Brain microvascular endothelial cell (primary cell): Measurements from ENCODE around the gene FAM72B.
A peak's percentile ranks its signal among the peaks of the same experiment; 100 is the strongest.
"Not testable (repeated sequence)": the region's sequence is repeated elsewhere in the genome, so short reads cannot be mapped to it uniquely, and the experiment has no call there.

Experiments
- DNase-seq: peaks from one replicate; pipeline ENCODE4 v3.0.0-alpha.2; 2020
- H3K27ac ChIP-seq: fragments of 250-450 bp; sonication (Bioruptor Pico); 2 replicates; pipeline ENCODE4 v1.5.1; 2020; ENCODE audit warnings: mild to moderate bottlenecking, moderate library complexity
- H3K27me3 ChIP-seq: fragments of 250-450 bp; sonication (Bioruptor Pico); replicated peaks from 2 replicates; pipeline ENCODE4 v1.5.1; 2020; ENCODE audit warnings: mild to moderate bottlenecking
- H3K36me3 ChIP-seq: fragments of 250-450 bp; sonication (Bioruptor Pico); replicated peaks from 2 replicates; pipeline ENCODE4 v1.5.1; 2020; ENCODE audit warnings: mild to moderate bottlenecking
- H3K4me3 ChIP-seq: 2 replicates; pipeline ENCODE4 v1.5.1; 2011; ENCODE audit warnings: low read depth, mild to moderate bottlenecking, control low read depth, low read length, moderate library complexity
- in situ Hi-C: cut with HindIII; loops from 2 replicates; pipeline ENCODE4 v1.10.0; 2017; ENCODE audit warnings: low sequenced_read_pairs, low pct_ligation_motif_present
- TF ChIP-seq, protein P1 (sequence below): IDR thresholded peaks from 2 replicates; pipeline ENCODE4 v1.5.1; 2011; ENCODE audit warnings: low read depth, mild to moderate bottlenecking, moderate library complexity, low read length, control low read depth, inconsistent platforms; ENCODE audit errors: missing control alignments

The FAM72B gene

DNA sequence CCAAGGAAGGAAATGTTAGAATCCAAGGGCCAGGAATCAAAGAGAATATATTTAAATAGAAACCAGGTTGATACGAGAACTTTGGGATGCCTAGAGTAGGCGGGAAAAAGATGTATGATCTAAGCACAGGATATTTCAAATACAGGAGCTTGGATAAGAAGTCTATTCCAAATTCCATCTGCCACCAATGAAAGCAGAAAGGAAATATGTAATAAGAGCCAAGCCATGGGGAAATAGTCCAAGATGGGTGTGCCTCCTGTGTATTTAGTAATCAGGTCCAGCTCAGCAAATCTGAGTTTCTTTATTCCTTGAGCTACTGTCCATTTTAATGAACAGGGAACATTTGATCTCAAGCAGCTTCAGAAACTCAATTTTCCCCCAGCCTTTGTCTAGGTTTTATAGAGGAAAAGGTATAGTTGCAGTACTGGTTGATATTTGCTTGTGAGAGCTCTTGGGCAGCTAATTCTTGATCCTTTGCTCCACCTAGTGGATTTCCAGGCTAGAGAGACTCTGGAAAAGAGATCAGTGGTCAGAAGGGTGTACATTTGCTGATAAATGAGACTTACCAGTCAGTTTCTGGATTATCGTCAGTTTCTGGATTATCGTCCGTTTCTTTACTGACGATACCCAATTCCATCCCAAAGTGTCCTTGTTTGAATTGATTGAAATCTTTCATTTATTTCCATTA, 28.3 kb downstream of the FAM72B start:
- TF ChIP-seq, protein P1, sequence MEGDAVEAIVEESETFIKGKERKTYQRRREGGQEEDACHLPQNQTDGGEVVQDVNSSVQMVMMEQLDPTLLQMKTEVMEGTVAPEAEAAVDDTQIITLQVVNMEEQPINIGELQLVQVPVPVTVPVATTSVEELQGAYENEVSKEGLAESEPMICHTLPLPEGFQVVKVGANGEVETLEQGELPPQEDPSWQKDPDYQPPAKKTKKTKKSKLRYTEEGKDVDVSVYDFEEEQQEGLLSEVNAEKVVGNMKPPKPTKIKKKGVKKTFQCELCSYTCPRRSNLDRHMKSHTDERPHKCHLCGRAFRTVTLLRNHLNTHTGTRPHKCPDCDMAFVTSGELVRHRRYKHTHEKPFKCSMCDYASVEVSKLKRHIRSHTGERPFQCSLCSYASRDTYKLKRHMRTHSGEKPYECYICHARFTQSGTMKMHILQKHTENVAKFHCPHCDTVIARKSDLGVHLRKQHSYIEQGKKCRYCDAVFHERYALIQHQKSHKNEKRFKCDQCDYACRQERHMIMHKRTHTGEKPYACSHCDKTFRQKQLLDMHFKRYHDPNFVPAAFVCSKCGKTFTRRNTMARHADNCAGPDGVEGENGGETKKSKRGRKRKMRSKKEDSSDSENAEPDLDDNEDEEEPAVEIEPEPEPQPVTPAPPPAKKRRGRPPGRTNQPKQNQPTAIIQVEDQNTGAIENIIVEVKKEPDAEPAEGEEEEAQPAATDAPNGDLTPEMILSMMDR = peak; percentile 39
- H3K4me3 ChIP-seq, H3K27ac ChIP-seq, H3K27me3 ChIP-seq, H3K36me3 ChIP-seq, in situ Hi-C loops: not testable (repeated sequence)
- peak; percentile 24 for DNase-seq

GRCh38 chr1:121154811-121155210, 29.3 kb downstream of the FAM72B start:
- in situ Hi-C loops, H3K36me3 ChIP-seq, H3K27ac ChIP-seq, DNase-seq, H3K4me3 ChIP-seq, H3K27me3 ChIP-seq: not testable (repeated sequence)

DNA sequence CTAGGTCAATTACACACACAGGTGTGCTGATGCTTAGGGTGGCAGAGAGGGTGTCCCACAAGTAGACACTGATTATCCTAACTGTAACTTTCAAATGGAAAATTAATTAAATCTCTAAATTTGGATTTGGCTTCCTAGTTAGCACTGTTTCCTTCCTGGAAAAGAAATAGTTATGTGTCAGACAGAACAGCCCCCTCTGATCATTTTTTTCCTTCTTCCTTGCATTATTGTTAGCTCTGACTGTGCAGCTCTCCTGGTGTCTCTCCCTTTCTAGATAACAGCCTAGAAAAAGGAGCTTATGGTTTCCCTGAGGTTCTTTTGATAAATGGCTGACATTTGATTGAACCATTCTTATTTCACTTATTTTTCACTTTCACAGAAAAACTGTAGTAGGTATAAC, 31.4 kb downstream of the FAM72B start:
- H3K4me3 ChIP-seq, H3K27ac ChIP-seq, H3K27me3 ChIP-seq, DNase-seq, in situ Hi-C loops, H3K36me3 ChIP-seq: not testable (repeated sequence)

DNA sequence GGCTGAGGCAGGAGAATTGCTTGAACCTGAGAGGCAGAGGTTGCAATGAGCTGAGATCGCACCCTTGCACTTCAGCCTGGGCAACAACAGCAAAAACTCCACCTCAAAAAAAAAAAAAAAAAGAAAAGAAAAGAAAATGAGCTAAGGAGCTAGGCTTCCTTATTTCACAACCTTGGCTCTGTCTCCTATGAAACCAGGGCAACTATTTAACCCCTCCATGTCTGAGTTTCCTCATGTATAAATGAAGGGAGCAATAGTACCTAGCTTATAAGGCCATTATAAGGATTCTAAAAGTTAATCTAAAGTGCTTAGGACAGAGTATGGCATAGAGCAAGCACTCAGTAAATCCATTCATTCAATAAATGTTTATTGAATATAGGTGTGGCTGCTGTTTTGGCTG, 32.8 kb downstream of the FAM72B start:
- H3K36me3 ChIP-seq, H3K27me3 ChIP-seq, DNase-seq, H3K27ac ChIP-seq, in situ Hi-C loops, H3K4me3 ChIP-seq: not testable (repeated sequence)

- H3K27me3 ChIP-seq, H3K4me3 ChIP-seq, H3K27ac ChIP-seq, DNase-seq, in situ Hi-C loops, H3K36me3 ChIP-seq: not testable (repeated sequence)
Observed at GRCh38 chr1:121148489-121149190, 35.5 kb downstream of the FAM72B start.

DNA sequence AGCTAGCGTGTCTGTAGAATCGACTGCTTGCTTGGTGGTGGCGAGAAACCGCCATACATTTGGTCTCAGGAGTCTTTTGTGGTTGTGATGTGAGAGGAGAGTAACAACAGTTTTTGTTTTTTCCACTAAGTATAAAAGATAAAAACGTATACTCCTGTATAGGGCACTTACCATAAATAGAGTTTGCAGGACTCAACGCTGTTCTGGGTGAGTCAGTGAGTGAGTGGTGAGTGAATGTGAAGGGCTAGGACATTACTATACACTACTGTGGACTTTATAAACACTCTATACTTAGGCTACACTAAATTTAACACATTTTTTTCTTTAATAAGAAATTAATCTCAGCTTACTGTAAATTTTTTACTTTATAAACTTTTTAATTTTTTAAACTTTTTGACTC, 43.7 kb downstream of the FAM72B start:
- in situ Hi-C loops, H3K27ac ChIP-seq, H3K4me3 ChIP-seq, DNase-seq, H3K27me3 ChIP-seq, H3K36me3 ChIP-seq: not testable (repeated sequence)

DNA sequence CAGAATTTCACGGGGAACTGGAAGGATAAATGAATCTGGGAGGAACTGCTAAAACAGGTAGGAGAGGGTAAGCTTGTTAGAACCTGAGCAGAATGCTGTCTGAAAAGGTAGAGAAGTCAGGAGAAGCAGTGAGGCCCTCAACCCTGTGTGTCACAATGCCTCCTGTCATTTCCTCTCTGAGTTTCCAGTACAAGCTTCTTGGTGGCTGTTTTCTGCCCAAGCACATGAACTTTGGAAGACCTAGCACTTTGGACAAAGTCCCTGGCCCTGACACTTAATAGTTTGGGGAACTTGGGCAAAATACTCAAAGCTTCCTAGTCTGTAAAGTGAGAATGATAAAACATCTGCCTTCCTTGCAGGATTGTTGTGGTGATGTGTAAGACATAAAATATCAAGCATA, 52.6 kb downstream of the FAM72B start:
- H3K4me3 ChIP-seq, H3K36me3 ChIP-seq, H3K27ac ChIP-seq, DNase-seq, in situ Hi-C loops, H3K27me3 ChIP-seq: not testable (repeated sequence)

DNA sequence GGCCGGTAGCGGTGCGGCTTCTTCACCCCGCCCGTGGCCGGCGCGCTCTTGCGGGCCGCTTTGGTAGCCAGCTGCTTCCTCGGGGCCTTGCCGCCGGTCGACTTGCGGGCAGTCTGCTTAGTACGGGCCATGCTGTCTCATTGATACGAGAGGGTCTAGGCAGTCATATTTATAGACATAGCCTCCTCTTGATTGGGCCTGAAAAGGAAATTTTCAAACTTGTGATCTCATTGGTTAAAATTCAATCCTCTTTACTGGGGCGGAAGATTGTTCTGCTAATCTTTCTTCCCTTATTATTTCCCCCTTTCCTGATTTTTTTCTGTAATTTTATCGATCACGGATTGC, 65.7 kb downstream of the FAM72B start:
- in situ Hi-C loops, H3K36me3 ChIP-seq, H3K27me3 ChIP-seq: not testable (repeated sequence)
- peak; percentile 36 for DNase-seq
- Histone ChIP-seq H3K27ac (peak overlapping the region; percentile 60), H3K4me3 (peak overlapping the region; percentile 52)
